Measurements from ENCODE around the gene NPW. TPM values are rescaled to one million over a fixed set of nuclear protein-coding genes. Genes with fewer than 3 reads are reported as not detected.

Gene NPW
- total RNA-seq, 1 experiment from 2014 or later = 7.1 TPM

GRCh38 chr16:2043667-2044451 lies 24.3 kb downstream of the NPW start:
- no peak overlapping the region for H3K9ac ChIP-seq (ENCODE audit: extremely low read depth, insufficient read length, low read length)
- no peak overlapping the region for H2AFZ ChIP-seq (ENCODE audit: low read length)

More at GRCh38 chr16:2043667-2044451, 24.3 kb downstream of the NPW start:
- Histone ChIP-seq H2AK5ac (ENCODE audit: insufficient read length, low read length) (no peak overlapping the region), H2BK12ac (ENCODE audit: insufficient read length, low read depth, low read length) (no peak overlapping the region), H3K56ac (ENCODE audit: insufficient read length, low read depth, low read length) (no peak overlapping the region), H3K4me1 (ENCODE audit: insufficient read depth, low read length) (0 out of 2 replicates have a peak, but pooled peaks cover 3% of the 10 kb centered on the region), H4K8ac (replicated peaks; ENCODE audit: insufficient read length, low read depth, low read length) (no peak overlapping the region), H3K4ac (ENCODE audit: low read depth, low read length) (no peak overlapping the region), H2BK5ac (ENCODE audit: insufficient read length, low read length) (no peak overlapping the region), H3K14ac (ENCODE audit: insufficient read depth, low read length) (no peak overlapping the region), H3K27me3 (ENCODE audit: insufficient read depth, low read length) (no peaks in the 10 kb centered on the region), H3K23me2 (ENCODE audit: insufficient read length, low read depth, low read length, poor library complexity, severe bottlenecking) (peaks cover 11% of the 10 kb centered on the region), H3K23ac (ENCODE audit: insufficient read length, low read depth, low read length) (no peak overlapping the region), H4K20me1 (ENCODE audit: control insufficient read depth, insufficient read depth, insufficient read length) (no peaks in the 10 kb centered on the region), H2BK20ac (ENCODE audit: low read depth, low read length, poor library complexity, severe bottlenecking) (no peak overlapping the region), H2BK15ac (ENCODE audit: low read depth, low read length) (no peak overlapping the region), H3K27ac (ENCODE audit: insufficient read length, low read depth, low read length) (no peak overlapping the region), H3K4me2 (ENCODE audit: insufficient read depth, insufficient read length, low read length) (no peak overlapping the region), H3K79me2 (ENCODE audit: insufficient read depth, low read length) (no peaks in the 10 kb centered on the region), H4K5ac (ENCODE audit: insufficient read length, low read depth, low read length) (no peak overlapping the region), H3T11ph (ENCODE audit: low read length) (no peak overlapping the region), H3K9me3 (ENCODE audit: control insufficient read depth, low read depth, low read length) (no peaks in the 10 kb centered on the region), H3K18ac (ENCODE audit: insufficient read length, low read depth, low read length) (no peak overlapping the region), H3K79me1 (ENCODE audit: insufficient read depth, low read depth, low read length, poor library complexity, severe bottlenecking) (no peaks in the 10 kb centered on the region), H2BK120ac (ENCODE audit: low read depth, low read length, poor library complexity, severe bottlenecking) (no peak overlapping the region), H4K91ac (ENCODE audit: insufficient read length, low read depth, low read length) (no peak overlapping the region)
- H3K27ac Mint-ChIP-seq = no peak overlapping the region
- WGBS (ENCODE audit: extremely low coverage, insufficient read length, low lambda C conversion rate) = no CpG with 5 or more reads among the region's 26 CpGs
- no peak for TF ChIP-seq CTCF (conservative IDR thresholded peaks at IDR 0.05)
- no peak for DNase-seq
- H3K4me1 Mint-ChIP-seq = peaks cover 14 to 22% of the 10 kb centered on the region in 2 experiments
- peaks cover 2 to 5% (median 4%) of the 10 kb centered on the region in 3 experiments; a peak in 5 of 7 replicates for H3K36me3 Mint-ChIP-seq (ENCODE audit: insufficient read depth in 1 of 3, low read depth in 3 of 3)
- H3K9me3 Mint-ChIP-seq = no peaks in the 10 kb centered on the region
- no peaks in the 10 kb centered on the region for H3K27me3 Mint-ChIP-seq (ENCODE audit: low read depth)
- H3K4me3 Mint-ChIP-seq = no peak overlapping the region

All from H9 (cell line).